PC-3 (cell line): ENCODE data around the gene USP40. TPM values are rescaled to one million over a fixed set of nuclear protein-coding genes. Genes with fewer than 3 reads are reported as not detected.

Source experiments
- ATAC-seq: fragments of 200-7000 bp; cut with Tn5 transposase; 2 replicates; pipeline ENCODE4 v1.9.1; 2020; ENCODE audit warnings: mild to moderate bottlenecking, moderate library complexity
- BruUV-seq: library from RNA; stranded (reverse); fragments of 400-500 nt; replicated peaks from 2 replicates; lab custom pipeline; 2021; lab: Mats Ljungman, UMichigan
- CTCF ChIA-PET: fragments of 300-600 bp; sonication (Branson Sonifier 250); formaldehyde crosslinking; loops from one replicate; lab custom pipeline; 2022; ENCODE audit warnings: antibody characterized with exemption; lab: Charles Lee
- POLR2A ChIA-PET: fragments of 300-600 bp; sonication (Branson Sonifier 250); formaldehyde crosslinking; loops from one replicate; lab custom pipeline; 2022; ENCODE audit warnings: antibody characterized with exemption; ENCODE audit not compliant: unreplicated experiment; lab: Charles Lee
- DNase-seq: peaks from one replicate; pipeline ENCODE4 v3.0.0-alpha.2; 2015
- H2AFZ ChIP-seq: fragments of 300-600 bp; sonication (generic); 2 replicates; pipeline ENCODE4 v1.6.0; 2016; ENCODE audit warnings: antibody characterized with exemption, low read length
- H3F3A ChIP-seq: fragments of 300-600 bp; sonication (generic); one replicate; pipeline ENCODE4 v1.6.0; 2017; ENCODE audit warnings: antibody characterized with exemption, low read length, control low read depth, mild to moderate bottlenecking; ENCODE audit not compliant: unreplicated experiment
- H3K27ac ChIP-seq: fragments of 300-600 bp; sonication (generic); 2 replicates; pipeline ENCODE4 v1.5.1; 2016; ENCODE audit warnings: mild to moderate bottlenecking, low read length
- H3K27me3 ChIP-seq: fragments of 300-600 bp; sonication (generic); 2 replicates; pipeline ENCODE4 v1.6.1; 2016; ENCODE audit warnings: low read length, mixed read lengths
- H3K36me3 ChIP-seq: fragments of 300-600 bp; sonication (generic); 2 replicates; pipeline ENCODE4 v1.6.1; 2016; ENCODE audit warnings: low read depth, mixed run types, low read length, mixed read lengths
- H3K4me1 ChIP-seq: fragments of 300-600 bp; sonication (generic); 2 replicates; pipeline ENCODE4 v1.5.1; 2016; ENCODE audit warnings: low read length; ENCODE audit not compliant: insufficient read depth
- H3K4me2 ChIP-seq: fragments of 300-600 bp; sonication (generic); 2 replicates; pipeline ENCODE4 v1.6.0; 2016; ENCODE audit warnings: low read length
- H3K4me3 ChIP-seq: fragments of 300-600 bp; sonication (generic); 2 replicates; pipeline ENCODE4 v1.5.1; 2016; ENCODE audit warnings: mild to moderate bottlenecking, low read length, mixed read lengths
- H3K79me2 ChIP-seq: fragments of 300-600 bp; sonication (generic); 2 replicates; pipeline ENCODE4 v1.6.1; 2017; ENCODE audit warnings: low read length, mixed read lengths
- H3K9ac ChIP-seq: fragments of 300-600 bp; sonication (generic); 2 replicates; pipeline ENCODE4 v1.6.0; 2016; ENCODE audit warnings: mild to moderate bottlenecking, low read length
- H3K9me2 ChIP-seq: fragments of 300-600 bp; sonication (generic); replicated peaks from 2 replicates; pipeline ENCODE4 v1.6.1; 2016; ENCODE audit warnings: mixed run types, low read length, mixed read lengths
- H3K9me3 ChIP-seq: fragments of 300-600 bp; sonication (generic); 2 replicates; pipeline ENCODE4 v1.6.1; 2016; ENCODE audit warnings: low read length, mixed read lengths
- H4K20me1 ChIP-seq: fragments of 300-600 bp; sonication (generic); 2 replicates; pipeline ENCODE4 v1.6.1; 2016; ENCODE audit warnings: low read length, mixed read lengths
- CTCF ChIP-seq: fragments of 300-600 bp; sonication (generic); conservative IDR thresholded peaks from 2 replicates; pipeline ENCODE4 v1.5.1; 2017; ENCODE audit warnings: antibody characterized with exemption, low read depth, mild to moderate bottlenecking, low read length
- EZH2 ChIP-seq: fragments of 300-600 bp; sonication (generic); IDR thresholded peaks from one replicate; pipeline ENCODE4 v1.6.1; 2017; ENCODE audit warnings: antibody characterized with exemption, mild to moderate bottlenecking, low read length; ENCODE audit not compliant: unreplicated experiment
- EZH2phosphoT487 ChIP-seq: fragments of 300-600 bp; sonication (generic); IDR thresholded peaks from 2 replicates; pipeline ENCODE4 v1.6.1; 2018; ENCODE audit warnings: mild to moderate bottlenecking, antibody characterized with exemption, low read length, borderline replicate concordance
- intact Hi-C: fragments of 100-400 bp; cut with micrococcal nuclease; formaldehyde crosslinking; loops from 2 replicates; pipeline ENCODE4 v1.9.0; 2023
- total RNA-seq: library from RNA; depleted of rRNA; stranded (reverse); fragments of >200 nt; gene quantifications from 2 replicates; pipeline ENCODE4 v1.2.3, GENCODE V29; 2014

The USP40 gene
- total RNA-seq, 1 experiment from 2014 or later: 32.1 TPM

- Histone ChIP-seq H3K79me2 (no peaks in the 10 kb centered on the region), H3K27me3 (no peaks in the 10 kb centered on the region), H2AFZ (no peak overlapping the region), H3F3A (no peaks in the 10 kb centered on the region), H3K4me1 (0 out of 2 replicates have a peak, but pooled peaks cover 3% of the 10 kb centered on the region), H3K36me3 (peaks cover 82% of the 10 kb centered on the region), H3K9ac (no peak overlapping the region), H4K20me1 (no peaks in the 10 kb centered on the region), H3K27ac (no peak overlapping the region), H3K9me2 (no peaks in the 10 kb centered on the region), H3K4me2 (no peak overlapping the region), H3K4me3 (no peak overlapping the region), H3K9me3 (no peaks in the 10 kb centered on the region)
- no peak for TF ChIP-seq CTCF
- no peak for TF ChIP-seq EZH2
- no peak for TF ChIP-seq EZH2phosphoT487
- no TSS peak for BruUV-seq
- ATAC-seq (no peak), DNase-seq (no peak)
- POLR2A ChIA-PET: no interaction called here
- intact Hi-C loops: no loop called here
- CTCF ChIA-PET: no interaction called here
Observed at GRCh38 chr2:233451950-233452349, 114.6 kb downstream of the USP40 start.

- Histone ChIP-seq H3K36me3 (peaks cover 79% of the 10 kb centered on the region), H3K4me2 (no peak overlapping the region), H3F3A (no peaks in the 10 kb centered on the region), H3K9me3 (no peaks in the 10 kb centered on the region), H3K9me2 (no peaks in the 10 kb centered on the region), H4K20me1 (no peaks in the 10 kb centered on the region), H2AFZ (no peak overlapping the region), H3K27me3 (no peaks in the 10 kb centered on the region), H3K4me1 (0 out of 2 replicates have a peak, but pooled peaks cover 3% of the 10 kb centered on the region), H3K27ac (no peak overlapping the region), H3K4me3 (no peak overlapping the region), H3K9ac (no peak overlapping the region), H3K79me2 (no peaks in the 10 kb centered on the region)
- intact Hi-C loops: no loop called here
- ChIA-PET CTCF (no interaction called here), POLR2A (no interaction called here)
- DNase-seq: no peak
- ATAC-seq: no peak
- TF ChIP-seq EZH2 (no peak), EZH2phosphoT487 (no peak), CTCF (no peak)
- BruUV-seq: no TSS peak
Observed at GRCh38 chr2:233450864-233451575, 115.6 kb downstream of the USP40 start.
